Thyroid gland (tissue), 4 donors: ENCODE data around the gene USP34. TPM values are rescaled to one million over a fixed set of nuclear protein-coding genes. Genes with fewer than 3 reads are reported as not detected.

ENCODE experiments used
- DNase-seq, 2 donors: peaks; one replicate each; pipeline ENCODE4 v3.0.0-alpha.2; 2019
- H3K27ac ChIP-seq, 3 donors: fragments of 200-600 bp; sonication (generic); 1 replicate in 2 of 3; 2 replicates in 1 of 3; pipeline ENCODE4 v1.5.1; 2016 to 2019; ENCODE audit warnings: mild to moderate bottlenecking in 1 of 3, moderate library complexity in 1 of 3
- H3K27me3 ChIP-seq: fragments of 200-600 bp; sonication (generic); one replicate; pipeline ENCODE4 v1.5.1; 2019
- H3K36me3 ChIP-seq, 2 donors: fragments of 200-600 bp; sonication (generic); one replicate each; pipeline ENCODE4 v1.5.1; 2016 to 2019
- H3K4me1 ChIP-seq, 2 donors: fragments of 200-600 bp; sonication (generic); one replicate each; pipeline ENCODE4 v1.5.1; 2017 to 2019
- H3K4me3 ChIP-seq, 3 donors: fragments of 200-600 bp; sonication (generic); replicated peaks in 1 of 3; 1 replicate in 2 of 3; 2 replicates in 1 of 3; pipeline ENCODE4 v1.5.1; 2016; ENCODE audit warnings: mild to moderate bottlenecking in 1 of 3
- H3K9me3 ChIP-seq: fragments of 200-600 bp; sonication (generic); one replicate; pipeline ENCODE4 v1.5.1; 2017
- CTCF ChIP-seq, 6 experiments: fragments of 200-600 bp in 3 of 6; fragments of 450-650 bp in 3 of 6; sonication (generic) in 3 of 6; IDR thresholded peaks; one replicate each; pipeline ENCODE4 v1.5.1; 2016 to 2019; ENCODE audit warnings: antibody characterized with exemption in 6 of 6, mild to moderate bottlenecking in 2 of 6, inconsistent platforms in 1 of 6, moderate library complexity in 1 of 6
- POLR2A ChIP-seq, 2 donors: fragments of 450-650 bp; IDR thresholded peaks; one replicate each; pipeline ENCODE4 v1.6.1; 2017; ENCODE audit warnings: antibody characterized with exemption in 2 of 2, mild to moderate bottlenecking in 2 of 2, moderate library complexity in 1 of 2
- WGBS, 2 donors: methylation state at CpG; one replicate each; pipeline ENCODE4 v1.1.5; 2017; 5-methylcytosine and 5-hydroxymethylcytosine counted together
- intact Hi-C: fragments of 100-400 bp; cut with DNase I; formaldehyde crosslinking; loops from one replicate; pipeline ENCODE4 v1.15.1; 2023
- total RNA-seq, 4 donors: library from RNA; depleted of rRNA; stranded (reverse); fragments of >200 nt; gene quantifications; one replicate each; pipeline ENCODE4 v1.2.3, GENCODE V29; 2016

USP34 gene
- total RNA-seq, 4 donors from 2014 or later = 171 to 271 (median 231) TPM

- intact Hi-C loops = no loop called here
- 92 to 96% methylated on average over 1 of the region's 1 CpG for WGBS, 2 donors
- DNase-seq = no peak
- Histone ChIP-seq H3K4me1 (no peaks in the 10 kb centered on the region), H3K27ac (no peak overlapping the region), H3K36me3 (peaks cover 10 to 13% of the 10 kb centered on the region in 2 donors), H3K9me3 (no peaks in the 10 kb centered on the region), H3K4me3 (no peak overlapping the region), H3K27me3 (no peaks in the 10 kb centered on the region)
- no peak for TF ChIP-seq POLR2A (IDR thresholded peaks at IDR 0.05)
- no peak for TF ChIP-seq CTCF (IDR thresholded peaks at IDR 0.05)
Observed at GRCh38 chr2:61283443-61284160, 187.3 kb downstream of the USP34 start.

GRCh38 chr2:61282104-61282590, 188.7 kb downstream of the USP34 start:
- Histone ChIP-seq H3K9me3 (no peaks in the 10 kb centered on the region), H3K4me1 (no peaks in the 10 kb centered on the region), H3K36me3 (peaks cover 19 to 23% of the 10 kb centered on the region in 2 donors), H3K27ac (no peak overlapping the region), H3K4me3 (no peak overlapping the region), H3K27me3 (no peaks in the 10 kb centered on the region)
- 98 to 99% methylated on average over 6 of the region's 6 CpGs for WGBS, 2 donors
- DNase-seq = no peak
- intact Hi-C loops = no loop called here
- no peak for TF ChIP-seq POLR2A (IDR thresholded peaks at IDR 0.05)

GRCh38 chr2:61281321-61281720, 189.6 kb downstream of the USP34 start:
- WGBS, 2 donors = 94 to 97% methylated on average over 3 of the region's 3 CpGs
- H3K4me3 ChIP-seq = no peak overlapping the region
- DNase-seq = no peak
- H3K9me3 ChIP-seq = no peaks in the 10 kb centered on the region
- no peak overlapping the region for H3K27ac ChIP-seq
- intact Hi-C loops = no loop called here
- TF ChIP-seq CTCF (IDR thresholded peaks at IDR 0.05) (no peak), POLR2A (IDR thresholded peaks at IDR 0.05) (no peak)
- H3K36me3 ChIP-seq = peaks cover 19 to 23% of the 10 kb centered on the region in 2 donors
- H3K27me3 ChIP-seq = no peaks in the 10 kb centered on the region
- no peaks in the 10 kb centered on the region for H3K4me1 ChIP-seq

- no peak for TF ChIP-seq CTCF (IDR thresholded peaks at IDR 0.05)
- TF ChIP-seq POLR2A (IDR thresholded peaks at IDR 0.05) = no peak
- DNase-seq = no peak
- Histone ChIP-seq H3K36me3 (peaks cover 19 to 29% of the 10 kb centered on the region in 2 donors), H3K4me3 (no peak overlapping the region), H3K27me3 (no peaks in the 10 kb centered on the region), H3K4me1 (no peaks in the 10 kb centered on the region), H3K27ac (no peak overlapping the region), H3K9me3 (no peaks in the 10 kb centered on the region)
- WGBS, 2 donors = 97% methylated on average over 13 of the region's 13 CpGs
- intact Hi-C loops = no loop called here
Observed at GRCh38 chr2:61277756-61278155, 193.1 kb downstream of the USP34 start.

- no peaks in the 10 kb centered on the region for H3K9me3 ChIP-seq
- intact Hi-C loops = no loop called here
- H3K4me1 ChIP-seq = no peaks in the 10 kb centered on the region
- no peak overlapping the region for H3K4me3 ChIP-seq
- WGBS, 2 donors = 84% methylated on average over 1 of the region's 1 CpG
- H3K27ac ChIP-seq = no peak overlapping the region
- no peak for TF ChIP-seq CTCF (IDR thresholded peaks at IDR 0.05)
- TF ChIP-seq POLR2A (IDR thresholded peaks at IDR 0.05) = no peak
- no peak for DNase-seq
- peaks cover 8 to 21% of the 10 kb centered on the region in 2 donors for H3K36me3 ChIP-seq
- H3K27me3 ChIP-seq = no peaks in the 10 kb centered on the region
Observed at GRCh38 chr2:61275575-61276184, 195.2 kb downstream of the USP34 start.
